Activated T-helper 1 cell treated with anti-CD3 and anti-CD28 coated beads, Interleukin-2, amount 50 U/mL, for 16 hours (primary cell): ENCODE data around the gene EHMT2.
"Not testable (repeated sequence)": the region's sequence is repeated elsewhere in the genome, so short reads cannot be mapped to it uniquely, and the experiment has no call there.

Experiments used
- DNase-seq, 2 donors: peaks; one replicate each; pipeline ENCODE4 v3.0.0-alpha.2; 2020; ENCODE audit warnings: low read depth in 1 of 2, low spot score in 1 of 2

The EHMT2 gene

DNA sequence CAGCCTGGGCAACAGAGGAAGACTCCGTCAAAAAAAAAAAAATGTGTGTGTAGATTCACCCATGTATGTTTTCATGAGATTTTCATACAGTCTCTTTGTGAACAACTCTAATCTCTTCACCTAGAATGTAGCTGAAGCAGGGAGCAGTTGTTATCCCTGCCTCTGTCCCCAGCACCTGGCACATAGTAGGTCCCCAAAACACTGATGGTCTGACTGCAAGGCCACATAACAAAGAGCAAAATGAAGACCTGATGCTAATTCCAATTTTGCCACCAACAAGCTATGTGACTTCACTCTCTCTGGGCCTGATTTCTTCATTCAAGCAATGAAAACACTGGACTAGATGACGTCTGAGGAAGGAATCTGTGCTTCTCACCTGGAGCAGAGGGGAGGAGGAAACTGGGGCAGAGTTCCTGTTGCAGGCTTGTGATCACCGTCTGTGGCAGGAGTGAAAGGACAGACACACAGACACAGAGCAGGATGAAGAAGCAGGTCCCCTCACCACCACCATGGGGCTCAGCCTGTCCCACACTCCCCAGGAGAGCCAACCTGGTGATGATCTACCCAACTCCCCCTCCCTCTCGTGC lies 23.3 kb downstream of the EHMT2 start:
- DNase-seq = no peak

DNA sequence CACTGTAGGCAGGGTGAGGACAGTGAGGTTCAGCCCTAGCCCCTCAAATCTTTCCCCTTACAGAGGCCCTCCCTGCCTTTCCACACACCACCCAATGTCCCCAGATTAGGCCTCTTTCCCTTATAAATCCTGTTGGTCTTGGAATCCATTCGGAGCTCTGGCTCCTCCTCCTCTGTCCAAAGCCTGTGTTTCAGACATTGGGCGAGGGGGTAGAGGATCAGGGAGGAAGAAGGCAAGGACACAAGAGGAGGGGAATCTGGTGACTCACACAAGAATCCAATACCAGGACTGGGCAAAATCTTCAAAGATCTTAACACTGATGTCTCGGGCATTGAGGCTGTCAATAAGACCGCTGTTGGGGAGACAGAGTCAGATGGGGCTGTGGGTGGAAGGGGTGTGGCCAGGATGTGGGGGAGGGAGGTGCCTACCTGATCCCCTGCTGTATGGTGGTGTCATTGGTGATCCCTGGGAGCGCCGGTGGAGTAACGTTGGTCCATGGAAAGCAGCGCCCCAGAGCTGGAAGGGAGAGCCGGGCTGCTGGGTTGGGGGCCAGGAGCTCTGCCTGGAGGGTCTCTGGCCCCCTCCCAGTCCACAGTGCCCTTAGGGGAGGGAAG lies 26.3 kb downstream of the EHMT2 start:
- no peak for DNase-seq

DNA sequence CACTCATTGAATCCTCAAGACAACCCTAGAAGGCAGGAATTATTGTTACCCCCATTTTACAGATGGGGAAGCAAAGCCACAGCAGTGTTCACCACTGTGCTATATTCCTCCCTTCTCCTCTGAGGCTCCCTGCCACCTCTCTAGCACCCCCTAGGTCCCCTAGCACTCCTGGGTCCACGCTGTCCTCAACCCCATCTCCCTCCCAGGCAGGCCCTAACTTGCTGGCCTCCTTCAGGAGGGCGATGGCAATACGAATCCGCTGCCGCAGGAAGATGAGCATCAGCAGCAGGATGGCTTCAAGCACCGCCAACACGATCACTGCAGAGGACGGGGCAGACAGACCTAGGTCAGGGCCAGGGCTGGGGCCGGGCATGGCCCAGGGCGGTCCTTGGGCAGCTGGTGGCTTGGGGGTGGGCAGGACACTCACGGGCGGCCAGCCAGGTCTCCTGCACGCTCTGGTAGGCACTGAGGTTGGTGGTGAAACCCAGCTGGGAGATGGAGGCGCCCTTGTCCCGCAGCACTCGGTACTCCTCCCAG lies 27.0 kb downstream of the EHMT2 start:
- no peak for DNase-seq

DNA sequence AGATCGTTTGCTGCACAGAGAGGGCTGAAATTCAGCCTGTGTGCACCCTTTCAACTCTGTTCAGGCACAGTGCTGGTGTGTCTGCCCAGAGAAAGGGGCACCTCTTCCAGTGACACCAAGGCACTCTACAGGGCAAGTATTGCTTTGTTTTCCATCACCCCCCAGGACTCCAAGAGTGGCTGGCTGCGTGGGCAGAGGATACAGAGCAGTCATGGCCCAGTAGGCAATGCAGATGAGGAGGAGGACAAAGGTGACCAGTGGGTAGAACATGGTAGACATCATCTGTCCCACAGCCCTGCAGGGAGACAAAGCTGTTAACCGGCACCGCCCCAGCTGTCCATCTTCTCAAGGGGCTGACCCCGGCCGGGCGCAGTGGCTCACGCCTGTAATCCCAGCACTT lies 28.2 kb downstream of the EHMT2 start:
- no peak for DNase-seq

DNA sequence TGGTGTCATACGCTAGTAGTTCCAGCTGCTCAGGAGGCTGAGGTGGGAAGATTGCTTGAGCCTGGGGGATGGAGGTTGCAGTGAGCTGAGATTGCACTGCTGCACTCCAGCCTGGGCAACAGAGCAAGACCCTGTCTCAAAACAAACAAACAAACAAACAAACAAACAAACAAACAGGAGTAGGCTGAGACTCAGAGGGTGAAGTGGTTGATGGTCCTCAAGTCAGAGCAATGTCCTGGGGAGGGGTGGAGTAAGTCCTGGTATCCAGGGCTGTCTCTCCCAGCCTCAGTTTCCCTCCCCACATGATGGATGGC lies 28.9 kb downstream of the EHMT2 start:
- DNase-seq = not testable (repeated sequence)

DNA sequence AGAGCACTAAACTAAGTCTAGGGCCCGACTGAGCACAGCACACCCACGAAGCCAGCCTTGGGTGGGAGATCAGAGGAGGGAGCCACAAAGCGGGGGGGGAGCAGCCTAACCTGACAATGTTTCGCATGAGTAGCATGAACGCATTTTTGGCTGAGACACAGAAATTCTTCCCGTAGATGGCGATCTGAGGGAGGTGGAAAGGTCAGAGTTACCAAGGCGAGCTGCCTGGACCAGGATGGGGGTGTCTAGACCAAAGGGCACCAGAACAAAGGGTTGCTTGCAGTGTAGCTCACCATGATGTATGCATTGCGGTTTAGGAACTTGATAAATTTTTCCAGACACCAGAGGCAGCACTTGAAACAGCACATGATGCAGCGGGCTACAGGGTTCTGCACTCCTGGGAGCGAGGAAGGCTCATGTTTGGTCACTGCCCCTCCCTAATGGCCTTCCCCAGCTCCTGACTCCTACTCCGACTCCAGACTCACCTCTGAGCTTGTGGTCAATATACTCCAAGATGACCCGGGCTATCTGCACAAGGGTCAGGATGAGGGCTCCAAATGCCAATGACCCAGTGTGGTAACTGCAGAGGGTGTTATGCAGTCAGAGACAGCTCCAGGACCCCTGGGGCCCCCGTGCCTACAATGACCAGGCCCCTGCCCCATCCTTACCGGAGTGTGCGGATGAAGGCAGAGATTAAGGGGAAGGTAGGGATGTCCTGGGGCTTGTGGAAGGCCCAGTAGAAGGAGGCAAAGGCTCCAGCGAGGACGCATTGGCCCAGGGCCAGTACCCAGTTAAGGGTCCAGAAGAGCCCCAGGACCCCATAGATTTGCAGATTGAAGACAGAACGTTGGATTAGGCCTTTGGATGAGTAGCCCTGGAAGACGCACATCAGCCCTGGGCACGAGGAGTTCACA lies 32.0 kb downstream of the EHMT2 start:
- no peak for DNase-seq

DNA sequence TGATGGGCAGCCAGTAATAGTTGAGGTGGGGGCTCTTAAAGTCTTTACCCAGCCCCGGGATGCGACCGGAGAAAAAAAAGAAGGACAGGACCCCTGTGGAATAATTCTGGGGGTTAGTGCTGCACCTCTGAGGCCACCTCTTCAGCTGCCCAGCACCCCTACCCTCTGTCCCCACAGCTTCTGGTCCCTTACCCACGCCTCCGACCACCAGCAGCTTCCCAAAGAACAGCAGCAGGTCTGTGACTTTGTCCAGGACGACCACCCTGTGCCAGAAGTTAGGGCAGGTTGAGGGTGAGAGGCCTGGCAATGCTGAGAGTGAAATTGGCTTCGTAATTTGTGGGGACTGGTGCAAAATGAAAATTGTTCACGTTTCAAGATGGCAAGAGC lies 32.7 kb downstream of the EHMT2 start:
- DNase-seq = no peak

DNA sequence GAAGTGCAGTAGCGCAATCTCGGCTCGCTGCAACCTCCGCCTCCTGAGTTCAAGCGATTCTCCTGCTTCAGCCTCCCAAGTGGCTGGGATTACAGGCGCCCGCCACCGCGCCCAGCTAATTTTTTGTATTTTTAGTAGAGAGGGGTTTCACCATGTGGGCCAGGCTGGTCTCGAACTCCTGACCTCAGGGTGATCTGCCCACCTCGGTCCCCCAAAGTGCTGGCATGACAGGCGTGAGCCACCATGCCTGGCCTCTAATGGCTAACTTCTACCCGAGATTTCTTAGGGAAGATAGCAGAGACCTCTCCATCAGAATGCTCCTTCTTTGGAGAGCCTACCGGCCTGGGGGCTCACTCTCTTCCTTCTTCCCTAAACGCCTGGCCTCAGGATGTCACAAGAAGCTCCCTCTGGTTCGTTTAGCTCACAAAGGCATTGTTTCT lies 33.4 kb downstream of the EHMT2 start:
- DNase-seq = not testable (repeated sequence)

DNA sequence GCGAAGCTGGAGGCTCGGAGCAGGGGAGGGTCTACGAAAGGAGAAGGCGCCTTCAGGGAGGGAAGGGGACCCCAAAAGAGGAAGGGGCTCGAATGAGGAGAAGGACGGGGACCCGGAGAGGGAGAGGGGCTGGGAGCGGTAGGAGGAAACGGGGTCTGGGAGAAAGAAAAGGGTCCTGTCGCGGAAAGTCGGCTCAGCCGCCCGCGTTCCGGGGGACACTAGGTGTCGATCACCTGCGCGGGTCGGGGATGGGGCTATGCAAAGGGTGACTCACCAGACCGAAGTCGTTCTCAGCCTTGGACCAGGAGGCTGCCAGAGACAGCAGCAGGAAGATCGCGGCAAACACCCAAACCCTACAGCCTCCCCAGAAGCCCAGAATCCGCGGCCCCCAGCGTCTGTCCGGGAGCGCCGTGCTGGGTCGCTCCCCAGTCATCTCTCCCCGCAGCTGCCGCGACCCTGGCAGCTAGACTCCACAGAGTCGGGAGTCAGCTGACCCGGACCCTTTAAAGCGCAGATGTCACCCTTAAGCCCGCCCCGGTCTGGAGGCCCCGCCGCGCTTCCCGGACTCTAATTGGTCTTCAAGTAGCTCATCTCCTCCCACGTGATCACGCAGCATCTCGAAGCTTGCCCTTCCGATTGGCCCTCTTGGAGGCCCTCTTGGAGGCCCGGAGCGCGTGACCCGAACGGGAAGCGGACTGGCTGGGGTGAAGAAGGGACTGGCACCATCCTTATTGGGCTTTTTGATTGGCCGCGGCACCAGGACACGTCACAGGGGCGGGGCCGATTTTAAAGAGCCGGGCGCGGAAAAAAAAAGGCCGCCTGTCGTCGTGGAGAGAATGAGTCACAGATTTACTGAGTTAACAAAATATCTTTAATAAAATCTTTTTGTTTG lies 34.9 kb downstream of the EHMT2 start, which contains the start of gene NEU1:
Gene NEU1 (minus strand): TSS at position 478 of the 892 bp plus-strand sequence. CDS start 45 bp downstream, at position 433.
- peak; percentile 97 to 98 for DNase-seq

DNA sequence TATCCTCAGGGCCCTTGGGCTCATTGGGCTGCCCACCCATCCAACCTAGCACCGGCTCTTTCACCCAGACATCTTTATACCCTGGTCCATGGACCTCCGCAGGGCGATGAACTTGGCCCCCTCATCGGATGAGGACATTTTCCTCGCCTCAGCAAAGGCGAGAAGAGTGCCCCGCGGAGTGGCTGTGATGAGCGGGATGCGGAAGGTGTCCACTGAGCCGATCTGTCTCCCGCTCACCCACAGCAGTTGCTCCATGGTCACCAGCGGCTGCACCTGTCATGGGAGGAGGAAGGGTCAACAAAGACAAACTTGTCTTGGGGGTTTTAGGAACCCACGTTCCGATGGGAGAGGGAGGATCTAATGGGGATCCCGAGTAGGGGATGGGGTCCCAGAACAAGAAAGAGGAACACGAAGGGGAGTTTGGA lies 35.6 kb downstream of the EHMT2 start:
- no peak for DNase-seq

DNA sequence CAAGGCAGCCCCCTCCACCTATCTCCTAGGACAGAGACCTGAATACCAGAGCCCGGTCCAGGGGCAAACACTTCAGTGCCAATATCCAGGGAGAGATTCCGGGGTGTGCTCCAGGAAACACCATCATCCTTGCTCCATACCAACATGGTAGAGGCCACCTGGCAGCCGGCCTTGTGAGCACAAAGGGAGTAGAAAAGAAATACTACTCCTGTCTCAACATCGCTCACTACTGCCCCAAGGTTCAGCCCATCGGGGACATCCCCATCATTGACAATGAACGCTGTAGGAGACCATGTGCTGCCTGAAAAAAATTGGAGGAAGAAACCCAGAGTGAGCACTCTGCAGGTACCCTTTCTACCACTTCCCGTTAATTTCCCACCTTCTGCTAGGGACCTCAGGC lies 36.3 kb downstream of the EHMT2 start:
- DNase-seq = no peak

DNA sequence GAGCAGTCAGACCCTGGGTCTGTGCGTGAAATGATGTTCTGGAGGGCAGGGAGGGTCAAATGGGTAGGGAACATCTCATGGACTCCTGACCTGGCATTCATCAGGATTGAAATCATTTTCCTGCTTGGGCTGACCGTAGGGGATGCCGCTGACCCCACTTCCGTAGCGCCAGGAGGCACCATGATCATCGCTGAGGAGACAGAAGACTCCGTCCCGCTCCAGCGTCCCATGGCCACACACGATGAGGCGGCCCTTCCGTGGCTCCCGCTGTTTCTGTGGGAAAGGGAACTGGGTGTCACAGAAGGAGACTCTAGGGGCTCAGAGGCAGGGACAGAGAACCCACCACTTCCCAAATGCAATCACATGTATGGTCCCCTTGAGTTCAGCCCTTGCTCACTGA lies 37.1 kb downstream of the EHMT2 start:
- DNase-seq = no peak

DNA sequence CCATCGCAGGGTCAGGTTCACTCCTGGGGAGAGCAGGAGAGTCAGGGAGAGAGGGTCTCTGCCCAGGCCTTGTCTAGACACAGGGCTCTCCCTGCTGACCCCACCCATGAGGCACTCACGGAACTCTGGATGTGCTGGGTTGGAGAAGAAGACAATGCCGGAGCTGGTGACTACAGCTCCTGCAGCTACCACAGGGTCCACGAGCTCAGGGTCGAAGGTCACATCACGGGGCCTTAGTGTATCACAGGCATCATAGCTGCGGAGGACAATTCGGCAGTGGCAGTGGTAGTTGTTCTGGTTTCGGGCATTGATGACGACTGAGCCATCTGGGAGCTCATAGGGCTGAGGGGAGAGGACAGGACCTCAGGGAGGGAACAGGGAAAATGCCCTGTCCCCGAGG lies 37.6 kb downstream of the EHMT2 start:
- DNase-seq = no peak

DNA sequence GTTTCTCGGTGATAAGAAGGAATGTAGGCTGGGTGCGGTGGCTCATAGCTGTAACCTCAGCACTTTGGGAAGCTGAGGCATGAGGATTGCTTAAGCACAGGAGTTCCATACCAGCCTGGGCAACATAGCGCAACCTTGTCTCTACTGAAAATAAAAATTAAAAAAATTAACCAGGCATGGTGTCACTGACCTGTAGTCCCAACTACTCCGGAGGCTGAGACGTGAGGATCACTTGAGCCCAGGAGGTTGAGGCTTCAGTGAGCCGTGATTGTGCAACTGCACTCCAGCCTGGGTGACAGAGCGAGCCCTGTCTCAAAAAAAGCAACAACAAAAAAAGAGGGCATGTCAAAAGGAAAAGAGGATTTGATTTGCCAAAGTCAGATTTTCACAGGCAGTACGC lies 38.8 kb downstream of the EHMT2 start:
- DNase-seq = no peak

DNA sequence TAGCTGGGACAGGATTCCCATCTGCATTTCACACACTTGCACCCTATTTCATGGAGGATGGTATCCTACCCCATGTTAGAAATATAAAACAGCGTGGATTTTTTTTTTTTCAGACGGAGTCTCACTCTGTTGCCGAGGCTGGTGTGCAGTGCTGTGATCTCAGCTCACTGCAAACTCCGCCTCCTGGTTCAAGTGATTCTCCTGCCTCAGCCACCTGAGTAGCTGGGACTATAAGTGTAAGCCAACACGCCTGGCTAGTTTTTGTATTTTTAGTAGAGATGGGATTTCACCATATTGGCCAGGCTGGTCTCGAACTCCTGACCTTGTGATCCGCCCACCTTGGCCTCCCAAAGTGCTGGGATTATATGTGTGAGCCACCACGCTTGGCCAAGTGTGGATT lies 39.7 kb downstream of the EHMT2 start:
- DNase-seq = not testable (repeated sequence)

DNA sequence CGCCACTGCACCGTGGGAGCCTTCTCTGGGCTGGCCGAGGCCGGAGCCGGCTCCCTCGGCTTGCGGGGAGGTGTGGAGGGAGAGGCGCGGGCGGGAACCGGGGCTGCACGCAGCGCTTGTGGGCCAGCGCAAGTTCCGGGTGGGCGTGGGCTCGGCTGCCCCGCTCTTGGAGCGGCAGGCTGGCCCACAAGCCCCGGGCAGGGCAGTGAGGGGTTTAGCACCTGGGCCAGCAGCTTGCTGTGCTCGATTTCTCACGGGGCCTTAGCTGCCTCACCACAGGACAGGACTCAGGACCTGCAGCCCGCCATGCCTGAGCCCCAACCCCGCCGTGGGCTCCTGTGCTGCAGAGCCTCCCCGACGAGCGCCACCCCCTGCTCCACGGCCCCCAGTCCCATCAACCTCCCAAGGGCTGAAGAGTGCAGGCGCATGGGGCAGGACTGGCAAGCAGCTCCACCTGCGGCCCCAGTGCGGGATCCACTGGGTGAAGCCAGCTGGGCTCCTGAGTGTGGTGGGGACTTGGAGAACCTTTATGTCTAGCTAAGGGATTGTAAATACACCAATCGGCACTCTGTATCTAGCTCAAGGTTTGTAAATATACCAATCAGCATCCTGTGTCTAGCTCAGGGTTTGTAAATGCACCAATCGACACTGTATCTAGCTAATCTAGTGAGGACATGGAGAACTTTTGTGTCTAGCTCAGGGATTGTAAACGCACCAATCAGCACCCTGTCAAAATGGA lies 45.3 kb downstream of the EHMT2 start:
- not testable (repeated sequence) for DNase-seq

DNA sequence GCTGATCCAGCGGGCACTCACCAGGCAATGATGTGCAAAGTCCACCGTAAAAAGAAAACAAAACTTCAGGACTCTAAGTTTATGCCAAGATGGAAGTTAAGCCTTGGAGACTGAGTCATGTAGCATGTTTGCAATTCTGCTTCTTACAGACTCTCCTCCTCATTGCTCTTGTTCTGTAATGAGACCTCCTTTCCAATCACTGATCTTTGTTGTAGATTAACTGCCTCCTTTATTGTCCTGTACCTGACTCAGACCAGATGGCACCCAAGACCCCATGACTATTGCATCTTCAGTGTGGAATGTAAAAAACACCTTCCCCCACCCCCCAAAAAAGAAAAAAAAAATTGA lies 46.0 kb downstream of the EHMT2 start:
- no peak for DNase-seq

DNA sequence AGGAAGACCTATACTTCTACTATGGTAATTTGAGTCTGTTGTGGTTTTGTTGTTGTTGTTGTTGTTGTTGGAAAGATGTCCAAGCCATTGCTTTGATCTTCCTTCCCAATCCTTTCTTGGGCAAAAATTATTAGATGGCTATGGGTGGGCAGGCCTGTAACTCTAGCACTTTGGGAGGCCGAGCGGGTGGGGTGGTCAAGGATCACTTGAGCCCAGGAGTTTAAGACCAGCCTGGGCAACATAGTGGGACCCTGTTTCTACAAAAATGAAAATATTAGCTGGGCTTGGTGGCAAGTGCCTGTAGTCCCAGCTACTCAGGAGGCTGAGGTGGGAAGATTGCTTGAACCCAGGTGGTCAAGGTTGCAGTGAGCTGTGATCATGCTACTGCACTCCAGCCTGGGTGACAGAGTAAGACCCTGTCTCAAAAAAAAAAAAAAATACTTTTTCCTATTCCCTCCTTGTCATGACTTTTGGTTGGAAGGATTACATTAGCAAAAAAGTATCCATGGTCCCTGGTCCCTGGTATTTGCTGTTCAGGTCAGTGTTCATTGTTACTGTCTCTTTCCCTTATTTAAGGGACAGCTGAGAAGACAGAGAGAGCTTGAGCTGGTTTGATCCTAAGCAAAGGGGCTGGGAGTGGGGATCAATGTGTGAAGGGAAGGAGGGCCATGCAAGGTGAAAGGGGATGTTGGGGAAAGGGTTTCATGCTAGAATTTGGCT lies 46.6 kb downstream of the EHMT2 start:
- DNase-seq = no peak

DNA sequence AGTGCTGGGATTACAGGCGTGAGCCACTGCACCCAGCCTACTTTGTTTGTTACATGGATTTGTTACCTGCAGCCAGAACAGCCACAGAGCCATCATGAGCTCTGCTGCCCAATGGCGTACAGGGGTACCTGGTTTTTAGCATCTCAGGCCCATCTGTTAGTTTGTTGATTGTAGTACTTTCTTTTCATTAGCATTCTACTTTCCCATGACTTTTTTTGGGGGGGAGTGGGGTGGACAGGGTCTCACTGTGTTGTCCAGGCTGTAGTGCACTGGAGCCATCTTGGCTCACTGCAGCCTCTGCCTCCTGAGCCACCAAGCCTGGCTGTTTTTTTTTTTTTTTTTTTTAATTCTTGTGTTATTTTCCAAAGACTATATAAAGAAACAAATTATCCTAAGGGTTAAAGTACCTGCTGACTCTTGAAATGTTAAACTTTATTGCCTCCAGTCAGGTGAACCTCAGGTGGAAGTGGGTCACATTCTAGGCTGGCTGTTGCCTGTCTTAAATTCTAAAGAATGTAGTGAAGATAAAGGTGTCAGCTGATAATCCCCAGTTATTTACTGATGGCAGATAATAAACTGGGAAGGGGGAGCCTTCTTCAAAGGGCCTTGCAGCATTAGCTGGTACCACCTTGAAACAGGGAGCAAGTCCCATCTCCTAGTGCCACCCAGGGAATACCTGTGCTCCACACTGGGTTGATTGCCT lies 50.1 kb downstream of the EHMT2 start:
- DNase-seq = no peak
